Osteoblast (primary cell): ENCODE results near the gene CNNM3. TPM values are rescaled to one million over a fixed set of nuclear protein-coding genes. Genes with fewer than 3 reads are reported as not detected.

Source experiments
- DNase-seq: peaks from one replicate; pipeline ENCODE4 v3.0.0; 2011; ENCODE audit warnings: low spot score, mixed read lengths; ENCODE audit not compliant: insufficient read length; ENCODE audit errors: missing footprints
- H2AFZ ChIP-seq: 2 replicates; pipeline ENCODE4 v1.6.0; 2011; ENCODE audit warnings: mild to moderate bottlenecking, low read length
- H3K27ac ChIP-seq: 2 replicates; pipeline ENCODE4 v1.5.1; 2011; ENCODE audit warnings: mild to moderate bottlenecking, low read depth, low read length, moderate library complexity
- H3K27me3 ChIP-seq: 2 replicates; pipeline ENCODE4 v1.6.0; 2012; ENCODE audit warnings: mild to moderate bottlenecking, control low read depth, inconsistent platforms, low read length, moderate library complexity; ENCODE audit not compliant: insufficient read depth
- H3K36me3 ChIP-seq: 2 replicates; pipeline ENCODE4 v1.5.1; 2011; ENCODE audit warnings: mild to moderate bottlenecking, low read length, control low read depth, moderate library complexity; ENCODE audit not compliant: insufficient read depth
- H3K4me1 ChIP-seq: 2 replicates; pipeline ENCODE4 v1.5.1; 2011; ENCODE audit warnings: mild to moderate bottlenecking, low read length, control low read depth, moderate library complexity; ENCODE audit not compliant: insufficient read depth
- H3K4me2 ChIP-seq: 2 replicates; pipeline ENCODE4 v1.6.0; 2011; ENCODE audit warnings: mild to moderate bottlenecking, low read length; ENCODE audit not compliant: insufficient read depth
- H3K4me3 ChIP-seq: fragments of 200-600 bp; sonication (generic); 3 replicates; pipeline ENCODE4 v1.5.1; 2012; ENCODE audit warnings: mild to moderate bottlenecking, low read length, inconsistent platforms; ENCODE audit not compliant: insufficient read depth
- H3K79me2 ChIP-seq: 2 replicates; pipeline ENCODE4 v1.6.0; 2012; ENCODE audit warnings: mild to moderate bottlenecking, low read length, control low read depth, inconsistent platforms; ENCODE audit not compliant: insufficient read depth
- H3K9me3 ChIP-seq: 2 replicates; pipeline ENCODE4 v1.5.1; 2011; ENCODE audit warnings: low read depth, low read length, control low read depth
- H4K20me1 ChIP-seq: 2 replicates; pipeline ENCODE4 v1.6.0; 2012; ENCODE audit warnings: mild to moderate bottlenecking, low read length, control low read depth; ENCODE audit not compliant: insufficient read depth
- CTCF ChIP-seq: IDR thresholded peaks from 2 replicates; pipeline ENCODE4 v1.5.1; 2011; ENCODE audit warnings: mild to moderate bottlenecking, low read depth, low read length, moderate library complexity; ENCODE audit errors: extremely low read depth
- total RNA-seq: library from RNA; depleted of rRNA; stranded (reverse); fragments of >200 nt; gene quantifications from 2 replicates; pipeline ENCODE4 v1.2.3, GENCODE V29; 2012

CNNM3 gene
- total RNA-seq, 1 donor, result 8.7 TPM

DNA sequence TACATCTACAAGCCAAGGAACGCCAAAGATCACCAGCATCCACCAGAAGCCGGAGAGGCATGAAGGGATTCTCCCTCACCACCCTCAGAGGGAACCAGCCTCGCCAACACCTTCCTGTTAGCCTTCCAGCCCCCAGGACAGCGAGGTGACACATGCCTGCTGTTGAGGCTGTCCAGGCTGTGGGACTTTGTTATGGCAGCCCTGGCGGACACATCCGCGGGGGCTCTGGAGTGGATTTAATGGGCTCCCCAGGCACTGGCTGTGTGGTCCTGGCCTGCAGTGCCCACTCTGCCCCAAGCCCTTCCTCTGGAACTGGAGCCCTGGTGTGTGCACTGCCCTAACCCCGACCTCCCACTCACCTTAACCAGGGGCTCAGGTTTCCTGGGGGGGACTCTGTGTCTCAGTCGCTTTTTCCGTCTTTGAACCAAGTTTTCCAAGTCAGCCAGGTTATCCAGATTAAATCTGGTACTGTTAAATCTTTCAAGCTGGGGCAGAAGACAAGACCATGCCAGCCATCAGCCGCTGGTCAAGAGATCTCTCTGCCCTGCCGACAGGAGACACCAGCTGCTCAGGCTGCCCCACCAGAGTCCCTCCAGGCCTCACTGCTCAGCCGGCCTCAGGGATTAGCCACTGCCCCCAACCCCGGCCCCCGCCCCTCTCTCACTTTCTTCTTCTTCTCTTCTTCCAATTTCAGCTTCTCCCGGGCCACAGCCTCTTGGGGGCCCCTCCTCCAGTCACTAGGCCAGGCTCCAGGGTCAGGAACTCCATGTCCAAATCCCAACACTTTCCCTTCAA is 25.8 kb downstream of the CNNM3 start:
- H3K4me3 ChIP-seq, result no peak overlapping the region
- no peaks in the 10 kb centered on the region for H4K20me1 ChIP-seq
- no peak for DNase-seq
- no peaks in the 10 kb centered on the region for H3K4me1 ChIP-seq
- no peak overlapping the region for H3K27ac ChIP-seq
- no peaks in the 10 kb centered on the region for H3K79me2 ChIP-seq
- no peaks in the 10 kb centered on the region for H3K9me3 ChIP-seq
- no peaks in the 10 kb centered on the region for H3K27me3 ChIP-seq
- TF ChIP-seq CTCF, result no peak
- H3K4me2 ChIP-seq, result no peak overlapping the region
- H3K36me3 ChIP-seq, result peaks cover 3% of the 10 kb centered on the region
- H2AFZ ChIP-seq, result no peak overlapping the region

DNA sequence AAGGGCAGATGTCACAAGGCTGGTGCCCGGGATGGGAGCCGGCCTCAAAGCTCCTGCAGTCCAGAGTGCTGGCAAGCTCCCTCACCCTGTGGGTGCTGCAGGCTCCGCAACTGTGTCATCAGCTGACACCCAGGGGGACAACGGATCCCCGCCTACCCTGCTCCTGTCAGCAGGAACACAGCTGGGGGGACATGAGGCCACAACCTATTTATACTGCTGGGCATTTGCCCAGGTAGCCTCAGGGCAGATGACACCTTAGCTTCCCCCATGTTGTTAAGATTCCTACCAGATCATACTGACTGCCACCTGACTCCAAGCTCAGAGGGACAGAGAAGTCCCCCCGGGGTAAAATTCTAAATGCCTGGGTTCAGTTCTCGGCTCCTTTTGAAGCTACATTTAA is 26.5 kb downstream of the CNNM3 start:
- Histone ChIP-seq H3K4me1 (no peaks in the 10 kb centered on the region), H3K36me3 (peaks cover 3% of the 10 kb centered on the region), H3K79me2 (no peaks in the 10 kb centered on the region), H3K27me3 (no peaks in the 10 kb centered on the region), H3K4me3 (no peak overlapping the region), H2AFZ (no peak overlapping the region), H4K20me1 (no peaks in the 10 kb centered on the region), H3K9me3 (no peaks in the 10 kb centered on the region), H3K27ac (no peak overlapping the region), H3K4me2 (no peak overlapping the region)
- no peak for TF ChIP-seq CTCF
- peak; percentile 39 for DNase-seq

- no peak within 1 kb of the TSS for H3K27ac ChIP-seq
- no peaks in the 10 kb centered on the region for H3K79me2 ChIP-seq
- no peak within 1 kb of the TSS for H2AFZ ChIP-seq
- TF ChIP-seq CTCF, result no peak
- H3K9me3 ChIP-seq, result no peaks in the 10 kb centered on the region
- H3K4me2 ChIP-seq, result no peak within 1 kb of the TSS
- peaks cover 3% of the 10 kb centered on the region for H3K36me3 ChIP-seq
- H3K4me1 ChIP-seq, result no peaks in the 10 kb centered on the region
- no peaks in the 10 kb centered on the region for H3K27me3 ChIP-seq
- DNase-seq, result peak; percentile 49
- no peak within 1 kb of the TSS for H3K4me3 ChIP-seq
- no peaks in the 10 kb centered on the region for H4K20me1 ChIP-seq
Observed at GRCh38 chr2:96843538-96844268, 27.6 kb downstream of the CNNM3 start, which contains the start of gene ANKRD23. ANKRD23 (minus strand) TSS chr2:96844021; CDS start chr2:96843992, 29 bp downstream.

DNA sequence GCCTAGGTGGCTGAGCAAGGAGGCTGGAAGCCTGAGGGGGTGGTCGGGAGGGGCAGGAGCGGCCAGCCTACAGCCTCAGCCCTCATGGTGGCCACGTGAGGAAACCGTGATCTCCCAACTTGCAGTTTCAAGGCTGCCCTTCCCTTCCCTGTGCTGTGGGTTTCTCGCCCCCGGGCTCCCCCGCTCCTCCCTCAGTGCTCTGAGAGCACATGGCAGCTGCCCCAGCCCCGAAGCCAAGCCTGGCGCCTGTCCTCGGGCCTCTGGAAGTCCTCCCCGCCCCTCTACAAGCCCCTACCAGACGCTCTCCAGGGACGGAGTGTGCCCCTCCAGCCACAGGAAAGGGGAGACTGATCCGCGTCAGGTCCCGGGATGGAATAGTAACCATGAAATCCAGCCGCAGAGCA is 28.3 kb downstream of the CNNM3 start:
- H3K4me1 ChIP-seq, result no peaks in the 10 kb centered on the region
- no peaks in the 10 kb centered on the region for H3K79me2 ChIP-seq
- H3K27me3 ChIP-seq, result no peaks in the 10 kb centered on the region
- no peak overlapping the region for H2AFZ ChIP-seq
- H3K4me2 ChIP-seq, result no peak overlapping the region
- H4K20me1 ChIP-seq, result no peaks in the 10 kb centered on the region
- peaks cover 3% of the 10 kb centered on the region for H3K36me3 ChIP-seq
- peak; percentile 42 for DNase-seq
- no peak overlapping the region for H3K27ac ChIP-seq
- H3K4me3 ChIP-seq, result no peak overlapping the region
- TF ChIP-seq CTCF, result no peak
- no peaks in the 10 kb centered on the region for H3K9me3 ChIP-seq
